ENCODE results near the gene NSUN6.
"Not testable (repeated sequence)": the region's sequence is repeated elsewhere in the genome, so short reads cannot be mapped to it uniquely, and the experiment has no call there.

The NSUN6 gene

DNA sequence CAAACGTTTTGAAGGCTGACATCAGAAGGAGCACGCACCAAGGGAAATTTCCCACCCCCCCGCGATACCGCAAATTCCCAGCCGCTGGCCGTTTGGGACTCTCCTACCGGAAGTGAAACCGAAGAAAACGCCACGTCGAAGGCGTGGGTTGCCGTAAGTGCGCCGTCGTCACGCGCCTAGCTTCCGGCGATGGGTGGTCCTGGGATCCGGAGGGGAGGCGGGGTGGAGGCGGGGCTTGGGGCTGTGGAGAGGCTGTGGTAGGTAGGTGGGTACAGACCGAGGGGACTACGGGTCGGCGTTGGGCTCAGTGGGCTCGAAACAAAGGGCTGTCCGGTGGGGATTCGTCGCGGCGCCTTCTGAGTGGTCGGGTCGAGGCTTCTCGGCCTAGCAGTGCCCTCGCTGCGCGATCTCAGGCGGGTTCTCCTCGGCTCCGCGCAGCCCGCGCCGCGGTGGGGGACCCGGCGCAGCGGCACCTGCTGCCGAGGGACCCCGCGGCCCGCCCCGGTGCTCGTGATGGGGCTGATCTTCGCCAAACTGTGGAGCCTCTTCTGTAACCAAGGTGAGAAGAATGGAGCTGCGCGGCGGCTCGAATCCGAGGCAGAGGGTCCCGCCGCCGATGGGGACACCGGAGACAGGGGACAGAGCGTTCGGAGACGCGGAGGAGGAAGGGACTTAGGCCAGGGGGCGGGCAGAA, 7.9 kb upstream of the NSUN6 start, which contains the start of gene ARL5B:
ARL5B (plus strand) TSS at position 307 of the 694 bp plus-strand sequence; CDS start at position 514, 207 bp downstream.
- DNase-seq, result peak; percentile 96

DNA sequence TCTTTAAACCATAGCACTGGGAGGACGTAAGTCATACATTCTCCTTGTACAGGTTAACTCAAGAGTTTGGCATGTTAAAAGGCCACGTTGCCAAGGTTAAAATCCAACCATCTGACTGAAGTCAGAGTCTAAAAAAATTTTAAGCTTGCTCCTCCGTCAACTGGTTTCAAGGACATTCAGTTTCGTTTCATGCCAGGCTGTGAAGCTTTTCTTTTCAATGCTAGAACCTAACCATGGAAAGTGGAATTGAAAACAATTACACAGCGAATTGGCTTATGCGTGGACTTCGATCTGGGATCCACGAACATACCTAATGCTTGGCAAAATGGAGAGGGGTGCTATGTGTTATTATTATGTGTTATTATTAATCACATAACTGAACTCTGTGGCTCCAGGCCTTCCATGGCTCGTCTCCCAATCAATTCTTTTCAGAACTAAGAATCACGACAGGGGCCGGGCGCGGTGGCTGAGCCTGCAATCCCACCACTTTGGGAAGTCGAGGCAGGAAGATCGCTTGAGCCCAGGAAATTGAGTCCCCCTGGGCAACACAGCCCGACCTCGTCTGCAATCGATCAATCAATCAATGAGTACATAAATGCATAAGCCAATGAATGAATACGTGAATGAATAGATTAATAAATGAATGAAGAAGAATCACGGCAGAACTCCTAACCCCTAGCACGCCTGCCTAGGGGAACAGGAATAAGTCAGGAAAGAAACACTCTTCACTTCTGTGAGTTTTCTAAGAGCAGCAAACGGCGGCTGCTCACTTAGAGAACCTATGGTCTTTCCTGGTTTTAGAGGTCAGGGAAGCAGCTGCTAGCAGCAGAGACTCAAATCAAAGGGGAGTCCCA, 7.1 kb upstream of the NSUN6 start:
- DNase-seq, result no peak

DNA sequence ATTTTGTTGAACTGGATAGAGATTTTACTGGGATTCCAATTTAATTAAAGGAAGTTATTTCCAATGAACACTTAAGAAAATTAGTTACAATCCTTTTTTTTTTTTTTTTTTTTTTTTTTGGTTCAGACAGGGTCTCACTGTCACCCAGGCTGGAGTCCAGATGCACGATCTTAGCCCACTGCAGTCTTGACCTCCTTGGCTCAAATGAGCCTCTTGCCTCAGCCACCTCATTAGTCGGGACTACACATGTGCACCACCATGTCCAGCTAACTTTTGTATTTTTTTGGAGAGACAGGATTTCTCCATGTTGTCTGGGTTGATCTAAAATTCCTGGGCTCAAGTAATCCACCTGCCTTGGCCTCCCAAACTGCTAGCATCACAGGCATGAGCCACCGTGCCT, 5.3 kb upstream of the NSUN6 start:
- no peak for DNase-seq

DNA sequence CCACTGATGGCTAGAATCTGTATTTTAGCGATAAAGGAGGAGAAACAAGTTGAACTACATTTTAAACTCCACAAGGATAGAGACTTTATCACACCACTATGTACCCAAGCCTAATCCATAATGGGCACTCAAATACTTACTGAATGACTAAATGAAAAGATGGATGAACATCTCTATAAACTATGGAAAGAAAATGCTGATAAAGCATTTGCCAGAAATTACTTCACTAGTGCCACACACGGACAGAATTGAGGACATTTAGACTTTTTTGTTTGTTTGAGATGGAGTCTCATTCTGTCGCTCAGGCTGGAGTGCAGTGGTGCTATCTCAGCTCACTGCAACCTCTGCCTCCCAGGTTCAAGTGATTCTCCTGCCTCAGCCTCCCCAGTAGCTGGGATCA, 1.7 kb upstream of the NSUN6 start:
- no peak for DNase-seq

DNA sequence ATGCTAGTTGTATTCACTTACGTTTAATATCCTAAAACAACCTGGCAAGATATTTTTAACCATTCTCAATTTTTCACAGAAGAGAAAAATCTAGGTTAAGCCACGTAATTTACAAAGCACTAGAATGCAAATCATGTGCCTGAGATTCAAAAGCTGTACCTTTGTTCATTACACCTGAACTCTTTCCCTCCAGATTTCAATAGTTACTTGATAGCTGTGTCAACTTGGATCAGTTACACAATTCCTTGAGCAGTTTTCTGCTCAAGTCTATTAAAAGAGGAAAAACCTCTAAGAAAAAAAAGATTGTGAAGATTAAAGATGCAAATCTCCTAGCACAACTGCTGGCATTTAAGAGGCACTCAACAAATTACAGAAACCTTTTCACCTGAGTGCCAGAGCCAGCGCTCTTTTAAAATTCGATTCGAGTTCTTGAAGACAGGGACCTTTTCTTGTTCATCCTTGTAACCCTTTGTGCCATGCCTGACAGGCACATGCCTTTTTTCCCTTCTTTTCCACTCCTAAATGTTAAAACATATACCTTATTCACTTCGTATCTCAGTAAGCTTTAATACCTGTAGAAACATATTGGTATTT, 886 bp downstream of the NSUN6 start:
- DNase-seq, result no peak

DNA sequence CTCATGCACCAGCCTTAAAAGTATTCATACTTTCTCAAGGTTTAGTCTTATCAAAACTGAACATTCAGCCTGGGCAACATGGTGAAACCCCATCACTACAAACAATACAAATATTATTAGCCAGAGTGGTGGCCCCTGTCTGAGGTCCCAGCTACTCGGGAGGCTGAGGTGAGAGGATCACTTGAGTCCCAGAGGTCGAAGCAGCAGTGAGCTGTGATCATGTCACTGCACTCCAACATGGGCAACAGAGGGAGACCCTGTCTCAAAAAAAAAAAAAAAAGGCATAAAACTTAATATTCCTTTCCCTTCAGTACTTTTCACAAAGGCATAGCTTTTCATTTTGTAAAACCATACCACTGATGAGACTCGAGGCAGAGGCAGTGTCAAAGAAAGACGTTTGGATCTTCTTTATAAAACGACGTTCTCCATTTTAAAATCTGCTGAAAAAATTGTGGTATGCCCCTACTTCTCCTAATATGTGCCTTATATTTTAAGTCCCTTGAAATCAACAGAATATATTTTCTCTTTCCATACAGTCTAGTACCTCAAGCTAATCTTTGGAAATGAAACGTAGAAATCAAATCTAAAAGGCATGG, 1.9 kb downstream of the NSUN6 start:
- DNase-seq, result no peak

DNA sequence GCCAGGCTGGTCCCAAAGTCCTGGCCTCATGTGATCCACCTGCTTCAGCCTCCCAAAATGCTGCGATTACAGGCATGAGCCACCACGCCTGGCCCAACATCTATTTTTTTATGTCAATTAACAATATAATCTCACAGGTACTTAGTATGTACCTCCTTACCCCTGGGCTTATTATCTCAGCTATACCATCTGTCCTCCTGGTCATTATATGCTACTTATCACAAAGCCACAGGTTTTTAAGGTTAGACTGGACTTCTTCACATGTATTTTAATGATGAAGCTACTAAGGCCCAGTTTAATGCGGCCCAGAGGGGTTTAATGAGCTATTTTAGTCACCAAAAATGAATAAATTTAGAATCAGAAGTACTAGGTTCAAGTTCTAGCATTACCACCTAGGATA, 3.4 kb downstream of the NSUN6 start:
- DNase-seq, result no peak

DNA sequence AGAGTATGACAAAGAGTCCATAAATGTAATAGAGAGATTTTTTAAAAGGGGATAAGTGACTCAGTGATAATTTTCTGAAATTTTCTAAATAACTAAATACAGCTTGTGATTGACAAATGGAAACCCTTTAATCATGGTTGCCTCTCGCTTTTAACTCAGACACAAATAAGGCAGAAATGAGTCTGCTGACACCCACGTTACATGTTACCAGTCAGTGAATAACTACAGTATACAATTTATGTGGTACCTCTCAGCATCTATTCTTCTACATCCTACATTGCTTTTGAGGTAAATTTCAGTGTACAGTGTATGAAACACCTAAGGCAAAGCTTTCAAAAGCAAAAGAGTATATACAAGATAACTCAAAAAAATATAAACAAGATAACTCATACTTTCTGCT, 4.2 kb downstream of the NSUN6 start:
- DNase-seq, result no peak

DNA sequence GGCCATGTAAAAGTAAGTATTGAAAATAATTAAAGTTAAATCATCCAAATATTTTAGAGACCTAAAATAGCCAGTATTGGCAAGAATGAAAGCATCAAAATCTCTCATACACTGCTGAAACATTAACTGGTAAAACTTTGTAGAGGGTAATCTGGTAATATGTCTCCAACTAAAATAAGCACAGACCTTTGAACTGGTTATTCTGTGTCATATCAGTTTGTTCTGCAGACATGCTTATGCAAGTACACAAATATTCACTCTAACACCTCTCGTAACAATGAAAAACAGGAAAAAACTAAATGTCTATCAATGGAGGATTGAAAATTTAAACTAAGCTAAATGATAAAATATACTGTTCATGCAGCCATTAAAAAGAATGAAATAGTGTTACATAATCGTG, 11.7 kb downstream of the NSUN6 start:
- DNase-seq, result not testable (repeated sequence)

DNA sequence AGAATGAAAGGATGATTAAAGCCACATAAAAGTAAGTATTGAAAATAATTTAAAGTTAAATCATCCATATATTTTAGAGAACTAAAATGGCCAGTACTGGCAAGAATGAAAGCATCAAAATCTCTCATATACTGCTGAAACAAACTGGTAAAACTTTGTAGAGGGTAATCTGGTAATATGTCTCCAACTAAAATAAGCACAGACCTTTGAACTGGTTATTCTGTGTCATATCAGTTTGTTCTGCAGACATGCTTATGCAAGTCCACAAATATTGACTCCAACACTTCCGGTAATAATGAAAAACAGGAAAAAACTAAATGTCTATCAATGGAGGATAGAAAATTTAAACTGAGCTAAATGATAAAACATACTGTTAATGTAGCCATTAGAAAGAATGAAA, 14.0 kb downstream of the NSUN6 start:
- not testable (repeated sequence) for DNase-seq

DNA sequence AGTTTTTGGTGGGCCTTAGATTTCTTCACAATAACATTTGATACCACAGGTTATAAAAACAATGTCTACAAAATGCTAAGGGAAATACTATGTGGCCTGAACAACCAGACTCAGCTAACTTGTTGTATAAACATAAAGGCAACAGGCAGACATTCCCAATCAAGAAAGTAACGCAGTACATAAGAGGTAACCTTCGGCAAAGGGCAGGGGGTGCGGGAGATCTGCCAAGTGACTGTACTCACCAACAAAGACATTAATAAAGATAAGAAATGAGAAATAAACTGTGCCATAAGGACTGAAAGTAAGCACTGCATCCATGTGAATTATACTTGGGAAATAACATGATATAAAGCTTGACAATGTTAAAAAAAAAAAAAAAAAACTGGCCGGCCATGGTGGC, 15.4 kb downstream of the NSUN6 start:
- DNase-seq, result no peak

DNA sequence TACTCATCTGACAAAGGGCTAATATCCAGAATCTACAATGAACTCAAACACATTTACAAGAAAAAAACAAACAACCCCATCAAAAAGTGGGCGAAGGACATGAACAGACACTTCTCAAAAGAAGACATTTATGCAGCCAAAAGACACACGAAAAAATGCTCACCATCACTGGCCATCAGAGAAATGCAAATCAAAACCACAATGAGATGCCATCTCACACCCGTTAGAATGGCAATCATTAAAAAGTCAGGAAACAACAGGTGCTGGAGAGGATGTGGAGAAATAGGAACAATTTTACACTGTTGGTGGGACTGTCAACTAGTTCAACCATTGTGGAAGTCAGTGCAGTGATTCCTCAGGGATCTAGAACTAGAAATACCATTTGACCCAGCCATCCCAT, 18.9 kb downstream of the NSUN6 start:
- DNase-seq, result not testable (repeated sequence)

DNA sequence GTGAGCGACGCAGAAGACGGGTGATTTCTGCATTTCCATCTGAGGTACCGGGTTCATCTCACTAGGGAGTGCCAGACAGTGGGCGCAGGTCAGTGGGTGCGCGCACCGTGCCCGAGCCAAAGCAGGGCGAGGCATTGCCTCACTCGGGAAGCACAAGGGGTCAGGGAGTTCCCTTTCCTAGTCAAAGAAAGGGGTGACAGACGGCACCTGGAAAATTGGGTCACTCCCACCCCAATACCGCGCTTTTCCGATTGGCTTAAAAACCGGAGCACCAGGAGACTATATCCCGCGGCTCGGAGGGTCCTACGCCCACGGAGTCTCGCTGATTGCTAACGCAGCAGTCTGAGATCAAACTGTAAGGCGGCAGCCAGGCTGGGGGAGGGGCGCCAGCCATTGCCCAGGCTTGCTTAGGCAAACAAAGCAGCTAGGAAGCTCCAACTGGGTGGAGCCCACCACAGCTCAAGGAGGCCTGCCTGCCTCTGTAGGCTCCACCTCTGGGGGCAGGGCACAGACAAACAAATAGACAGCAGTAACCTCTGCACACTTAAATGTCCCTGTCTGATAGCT, 23.9 kb downstream of the NSUN6 start:
- DNase-seq, result peak; percentile 24

DNA sequence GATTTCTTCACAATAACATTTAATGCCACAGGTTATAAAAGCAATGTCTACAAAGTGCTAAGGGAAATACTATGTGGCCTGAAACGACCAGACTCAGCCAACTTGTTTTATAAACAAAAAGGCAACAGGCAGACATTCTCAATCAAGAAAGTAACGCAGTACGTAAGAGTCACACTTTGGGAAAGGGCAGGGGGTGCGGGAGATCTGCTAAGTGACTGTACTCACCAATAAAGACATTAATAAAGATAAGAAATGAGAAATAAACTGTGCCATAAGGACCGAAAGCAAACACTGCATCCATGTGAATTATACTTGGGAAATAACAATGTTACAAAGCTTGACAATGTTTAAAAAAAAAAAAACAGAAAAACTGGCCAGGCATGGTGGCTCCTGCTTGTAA, 25.5 kb downstream of the NSUN6 start:
- no peak for DNase-seq

DNA sequence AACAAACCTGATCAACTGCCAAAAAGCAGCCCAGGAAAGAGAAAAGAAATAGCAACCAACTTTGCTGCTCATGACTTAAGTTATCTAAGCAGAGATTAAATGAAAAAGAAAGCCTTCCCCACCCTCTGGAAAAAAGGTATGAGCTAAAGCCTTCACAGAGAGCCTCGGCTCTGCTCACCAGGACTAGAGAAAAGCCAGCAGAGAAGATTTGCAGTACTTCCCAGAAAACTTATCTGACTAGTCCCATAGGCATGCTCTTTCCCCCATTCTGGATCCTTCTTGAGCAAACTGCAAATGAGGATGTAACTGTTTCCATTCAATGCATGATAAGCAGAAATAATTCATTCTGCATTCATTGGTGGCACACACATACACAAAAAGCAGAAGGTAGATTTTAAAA, 27.7 kb downstream of the NSUN6 start:
- not testable (repeated sequence) for DNase-seq

DNA sequence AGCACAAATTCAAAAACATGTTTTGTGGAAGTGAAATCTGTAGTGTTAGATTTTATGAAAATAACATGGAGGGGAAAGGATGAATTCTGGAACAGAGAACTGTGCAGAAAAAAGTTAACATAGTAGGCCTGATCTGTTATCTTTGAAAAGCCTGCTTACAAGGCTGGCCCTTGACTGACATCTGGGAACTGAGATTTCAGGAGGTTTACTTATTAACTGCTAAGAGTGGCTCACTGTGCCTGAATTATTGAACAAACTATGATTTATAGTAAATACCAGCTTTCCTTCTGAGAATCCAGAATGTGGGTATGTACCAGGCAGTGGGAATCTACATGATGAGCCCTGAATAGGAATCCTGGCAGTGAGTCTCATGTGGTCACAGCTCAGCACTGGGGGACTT, 30.5 kb downstream of the NSUN6 start:
- DNase-seq, result no peak

DNA sequence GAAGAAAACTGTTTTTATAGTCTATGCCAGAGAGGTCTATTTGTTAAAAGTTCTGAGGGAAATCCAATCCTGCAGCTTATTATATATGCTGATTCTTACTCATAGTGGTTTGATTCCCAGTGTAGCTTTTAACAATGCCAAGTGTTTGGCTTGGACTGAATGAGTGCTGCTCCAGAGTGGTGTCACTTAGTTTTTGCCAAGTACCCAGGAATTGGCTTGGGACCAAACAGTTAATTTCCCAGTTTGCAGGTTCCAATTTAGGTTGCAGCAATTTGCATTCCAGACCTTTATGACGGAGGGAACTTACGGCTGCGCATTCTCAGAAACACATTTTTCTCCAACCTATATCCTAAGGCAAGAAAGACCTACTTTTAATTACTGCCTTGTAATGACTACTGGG, 32.4 kb downstream of the NSUN6 start:
- DNase-seq, result no peak

DNA sequence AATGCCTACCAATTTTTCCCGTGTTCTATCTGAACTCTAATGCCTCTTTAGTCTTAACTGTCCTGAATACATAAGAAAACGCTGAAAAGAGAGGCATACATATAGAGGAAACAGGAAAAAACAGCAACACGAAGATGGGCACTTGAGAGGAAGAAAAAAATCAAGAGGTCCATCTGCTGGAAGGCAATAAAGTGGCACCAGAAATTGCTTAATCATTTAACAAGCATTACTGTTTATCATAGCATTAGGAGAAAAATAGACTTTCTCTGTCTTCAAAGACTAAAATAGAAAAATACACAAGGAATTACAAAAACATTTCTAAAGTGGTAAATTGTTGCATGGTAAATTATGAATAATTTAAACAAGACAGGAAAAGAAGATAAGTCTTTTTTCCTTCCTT, 35.0 kb downstream of the NSUN6 start:
- DNase-seq, result no peak

DNA sequence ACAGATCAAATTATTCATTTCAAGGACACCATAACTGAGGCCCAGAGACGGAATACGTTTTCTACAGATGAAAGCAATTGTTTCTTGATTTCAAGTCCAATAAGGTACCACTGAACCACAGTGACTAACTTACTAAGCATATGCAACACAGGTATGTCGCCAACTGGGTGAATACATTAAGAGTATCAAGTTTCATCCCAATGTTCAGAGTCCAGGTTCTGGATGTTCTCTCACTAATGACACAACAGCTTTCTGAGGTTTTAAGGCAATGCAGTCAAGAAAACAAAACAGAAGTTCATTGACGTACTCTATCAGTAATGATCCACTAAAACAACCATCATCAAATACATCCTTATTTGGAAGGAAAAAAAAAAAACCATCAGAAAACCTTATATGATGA, 35.8 kb downstream of the NSUN6 start:
- no peak for DNase-seq

DNA sequence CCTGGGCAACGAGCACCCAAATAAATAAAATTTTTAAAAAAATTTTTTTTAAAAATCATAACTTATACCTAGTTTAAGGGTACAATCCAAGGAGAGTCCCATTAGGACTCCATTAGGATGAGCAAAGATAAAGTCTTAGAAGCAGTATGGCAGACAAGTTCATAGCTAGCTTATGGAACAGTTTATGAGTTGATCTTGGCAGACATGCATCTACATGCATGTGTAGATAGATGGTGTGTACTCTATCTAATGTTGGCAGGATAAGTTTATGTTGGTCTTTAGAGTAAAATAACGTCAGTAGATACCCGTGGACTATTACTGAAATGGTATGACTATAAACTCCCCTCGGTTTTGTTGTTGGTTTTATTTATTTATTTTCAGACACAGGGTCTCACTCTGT, 40.2 kb downstream of the NSUN6 start:
- no peak for DNase-seq

DNA sequence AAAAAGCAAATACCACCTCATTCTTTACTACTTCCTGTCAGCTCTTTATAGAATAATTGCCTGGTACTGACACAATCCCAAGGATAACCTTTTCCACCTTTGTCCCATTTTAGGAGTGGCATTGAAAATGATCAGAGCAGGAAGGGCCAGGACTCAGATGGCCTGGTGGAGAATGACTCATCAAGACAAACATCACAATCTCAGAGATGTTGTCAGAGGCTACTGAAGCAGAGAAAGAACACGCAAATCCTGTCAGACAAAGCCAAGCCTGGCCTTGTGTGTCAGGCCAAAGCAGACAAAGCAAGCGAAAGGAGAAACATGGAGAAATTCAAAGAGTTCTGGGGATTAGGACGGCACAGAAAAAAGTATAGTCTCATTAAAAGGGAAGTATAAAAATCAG, 40.9 kb downstream of the NSUN6 start:
- peak; percentile 57 for DNase-seq

DNA sequence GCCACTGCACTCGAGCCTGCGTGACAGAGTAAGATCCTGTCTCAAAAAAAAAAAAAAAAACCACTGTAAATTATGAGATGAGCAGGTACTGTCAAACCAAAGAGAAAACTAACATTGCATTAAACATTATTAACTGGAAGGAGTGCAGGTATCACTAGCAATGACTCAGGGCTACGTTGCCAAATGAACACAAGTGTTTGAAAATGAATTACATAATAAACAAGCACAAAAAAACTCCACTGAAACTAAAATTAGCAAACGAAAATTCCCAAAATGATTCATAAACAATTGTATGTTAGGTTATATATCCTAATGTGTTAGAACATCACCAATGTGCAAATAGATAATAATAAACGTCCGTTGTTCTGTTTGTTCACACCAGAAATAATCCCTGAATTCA, 42.8 kb downstream of the NSUN6 start:
- DNase-seq, result no peak
